Activated CD8-positive, alpha-beta memory T cell treated with anti-CD3 and anti-CD28 coated beads for 24 hours (primary cell): Measurements from ENCODE around the gene TAPBPL.
"Not testable (repeated sequence)": the region's sequence is repeated elsewhere in the genome, so short reads cannot be mapped to it uniquely, and the experiment has no call there.

ENCODE experiments used
- DNase-seq: peaks from one replicate; pipeline ENCODE4 v3.0.0-alpha.2; 2020

TAPBPL gene

GRCh38 chr12:6492838-6493496 lies 41.1 kb downstream of the TAPBPL start, which contains the start of gene MRPL51:
Gene MRPL51 (minus strand): TSS chr12:6493262. CDS start chr12:6493136, 126 bp downstream.
- DNase-seq, result peak; percentile 97

GRCh38 chr12:6493497-6494257 lies 41.8 kb downstream of the TAPBPL start, which contains the start of gene NCAPD2:
Gene NCAPD2 (plus strand): TSS chr12:6494102. CDS start chr12:6495099, 997 bp downstream.
- DNase-seq, result peak; percentile 95

GRCh38 chr12:6494258-6494743 lies 42.5 kb downstream of the TAPBPL start:
- no peak for DNase-seq

- DNase-seq, result no peak
Observed at GRCh38 chr12:6494968-6495367, 43.1 kb downstream of the TAPBPL start.

- DNase-seq, result not testable (repeated sequence)
Observed at GRCh38 chr12:6497291-6497690, 45.4 kb downstream of the TAPBPL start.

- no peak for DNase-seq
Observed at GRCh38 chr12:6500466-6500865, 48.6 kb downstream of the TAPBPL start.

- DNase-seq, result no peak
Observed at GRCh38 chr12:6507102-6507998, 55.5 kb downstream of the TAPBPL start.

GRCh38 chr12:6508087-6508486 lies 56.2 kb downstream of the TAPBPL start:
- DNase-seq, result no peak
